NCI-H187 (cell line): ENCODE data around the gene PRDM1.

ENCODE experiments used
- DNase-seq, 2 experiments: peaks; one replicate each; lab custom pipeline; 2025; lab: John Stamatoyannopoulos, UW

The PRDM1 gene

DNA sequence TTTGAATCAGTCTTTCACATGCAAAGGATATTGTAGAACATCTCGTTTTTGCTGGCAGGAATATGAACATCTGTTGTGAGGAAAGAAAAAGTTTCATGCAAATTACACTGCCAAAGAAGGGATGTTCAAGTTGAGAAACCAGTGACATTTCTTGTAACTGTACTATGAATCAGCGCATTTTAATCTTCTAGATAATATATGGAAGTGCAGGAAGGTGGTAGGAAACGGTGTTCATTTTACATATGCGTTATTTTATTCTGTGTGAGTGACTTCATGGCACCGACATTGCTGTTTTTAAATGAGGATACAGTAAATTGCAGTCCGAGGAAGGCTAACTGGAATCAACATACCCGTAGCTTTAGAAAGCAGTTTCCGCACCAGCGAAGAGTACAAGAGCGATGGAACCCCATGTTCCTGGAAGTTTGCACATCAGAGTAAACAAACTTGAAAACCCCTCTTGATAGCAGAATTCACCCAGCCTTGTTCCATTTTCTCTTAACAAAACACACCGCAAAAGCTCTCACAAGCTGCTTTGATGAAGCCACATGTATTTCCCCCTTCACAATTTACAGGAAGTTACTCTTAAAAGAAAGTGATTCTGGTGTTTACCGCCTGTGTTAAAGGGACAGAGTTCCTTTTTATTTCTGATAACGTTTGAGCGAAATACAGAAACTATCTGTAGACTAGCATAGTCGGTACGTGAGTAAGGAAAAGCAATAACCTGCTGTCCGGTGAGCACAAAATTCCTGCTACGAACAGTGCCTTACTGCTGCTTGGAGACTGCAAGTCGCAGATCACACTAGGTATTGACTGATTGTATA, 11.5 kb downstream of the PRDM1 start:
- peak in 1 of 2 experiments; percentile 3 for DNase-seq

- DNase-seq, result peak in 1 of 2 experiments; percentile 4
Observed at GRCh38 chr6:106098383-106099234, 12.5 kb downstream of the PRDM1 start.

GRCh38 chr6:106099235-106099537, 13.1 kb downstream of the PRDM1 start:
- no peak for DNase-seq

DNA sequence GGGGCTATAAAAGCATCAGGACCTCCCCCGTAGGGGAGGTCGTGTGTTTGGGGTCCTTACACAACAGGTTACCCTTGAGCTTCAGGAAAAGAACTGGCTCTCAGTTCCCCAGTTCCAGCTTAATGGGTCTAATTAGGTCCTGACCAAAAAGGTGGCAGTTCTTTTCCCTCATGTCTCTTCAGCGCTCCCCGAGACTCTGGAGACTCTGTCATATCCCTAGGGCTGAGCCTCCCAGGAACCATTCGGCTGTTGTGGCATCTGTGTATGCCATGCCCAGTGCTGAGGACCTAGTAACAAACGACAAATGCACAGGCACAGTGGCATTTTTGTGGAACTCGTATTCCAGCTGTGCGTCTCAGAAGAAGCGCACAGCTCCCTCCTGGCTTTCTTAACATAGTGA, 14.6 kb downstream of the PRDM1 start:
- DNase-seq, result no peak

DNA sequence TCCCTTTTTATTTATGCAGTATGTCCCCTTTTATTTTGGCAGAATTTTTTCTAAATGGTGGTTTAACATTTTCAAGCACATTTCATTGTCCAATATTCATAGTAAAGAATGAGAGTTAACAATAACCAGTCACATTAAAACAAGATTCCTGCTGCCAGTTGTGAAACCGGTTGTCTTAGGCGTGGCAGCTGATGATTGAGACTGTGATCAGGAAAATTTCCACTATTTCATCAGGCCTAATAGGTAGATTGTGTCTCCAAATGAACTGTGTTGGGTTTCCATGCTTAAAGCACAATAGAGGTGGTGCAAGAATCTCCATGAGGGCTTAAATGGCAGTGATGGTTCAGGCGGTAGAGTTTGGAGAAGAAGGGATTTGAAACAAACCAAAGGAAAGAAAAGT, 15.3 kb downstream of the PRDM1 start:
- DNase-seq, result no peak

- no peak for DNase-seq
Observed at GRCh38 chr6:106102034-106102433, 15.9 kb downstream of the PRDM1 start.

GRCh38 chr6:106102967-106103727, 17.0 kb downstream of the PRDM1 start:
- DNase-seq, result no peak

GRCh38 chr6:106103728-106104109, 17.6 kb downstream of the PRDM1 start:
- DNase-seq, result no peak

DNA sequence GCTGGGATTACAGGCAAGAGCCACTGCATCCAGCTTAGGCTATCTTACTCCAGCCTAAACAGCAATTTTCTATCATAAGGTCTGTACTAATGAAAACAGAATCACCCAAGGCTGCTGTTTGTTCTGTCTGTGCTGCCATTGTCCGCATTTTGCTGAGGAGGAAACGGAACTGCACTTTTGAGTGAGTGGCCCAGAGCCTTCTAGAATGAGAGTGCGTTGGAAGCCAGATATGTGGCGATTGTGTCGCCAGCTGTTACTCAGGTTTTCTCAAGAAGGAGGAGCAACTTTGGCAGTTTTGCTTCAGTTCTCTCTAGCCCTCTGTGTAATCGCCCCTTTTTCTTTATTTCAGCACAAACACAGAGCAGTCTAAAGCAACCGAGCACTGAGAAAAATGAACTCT, 18.3 kb downstream of the PRDM1 start:
- DNase-seq, result no peak

DNA sequence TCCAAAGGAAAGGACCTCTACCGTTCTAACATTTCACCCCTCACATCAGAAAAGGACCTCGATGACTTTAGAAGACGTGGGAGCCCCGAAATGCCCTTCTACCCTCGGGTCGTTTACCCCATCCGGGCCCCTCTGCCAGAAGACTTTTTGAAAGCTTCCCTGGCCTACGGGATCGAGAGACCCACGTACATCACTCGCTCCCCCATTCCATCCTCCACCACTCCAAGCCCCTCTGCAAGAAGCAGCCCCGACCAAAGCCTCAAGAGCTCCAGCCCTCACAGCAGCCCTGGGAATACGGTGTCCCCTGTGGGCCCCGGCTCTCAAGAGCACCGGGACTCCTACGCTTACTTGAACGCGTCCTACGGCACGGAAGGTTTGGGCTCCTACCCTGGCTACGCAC, 18.8 kb downstream of the PRDM1 start:
- DNase-seq, result no peak

GRCh38 chr6:106105493-106105892, 19.4 kb downstream of the PRDM1 start:
- no peak for DNase-seq

DNA sequence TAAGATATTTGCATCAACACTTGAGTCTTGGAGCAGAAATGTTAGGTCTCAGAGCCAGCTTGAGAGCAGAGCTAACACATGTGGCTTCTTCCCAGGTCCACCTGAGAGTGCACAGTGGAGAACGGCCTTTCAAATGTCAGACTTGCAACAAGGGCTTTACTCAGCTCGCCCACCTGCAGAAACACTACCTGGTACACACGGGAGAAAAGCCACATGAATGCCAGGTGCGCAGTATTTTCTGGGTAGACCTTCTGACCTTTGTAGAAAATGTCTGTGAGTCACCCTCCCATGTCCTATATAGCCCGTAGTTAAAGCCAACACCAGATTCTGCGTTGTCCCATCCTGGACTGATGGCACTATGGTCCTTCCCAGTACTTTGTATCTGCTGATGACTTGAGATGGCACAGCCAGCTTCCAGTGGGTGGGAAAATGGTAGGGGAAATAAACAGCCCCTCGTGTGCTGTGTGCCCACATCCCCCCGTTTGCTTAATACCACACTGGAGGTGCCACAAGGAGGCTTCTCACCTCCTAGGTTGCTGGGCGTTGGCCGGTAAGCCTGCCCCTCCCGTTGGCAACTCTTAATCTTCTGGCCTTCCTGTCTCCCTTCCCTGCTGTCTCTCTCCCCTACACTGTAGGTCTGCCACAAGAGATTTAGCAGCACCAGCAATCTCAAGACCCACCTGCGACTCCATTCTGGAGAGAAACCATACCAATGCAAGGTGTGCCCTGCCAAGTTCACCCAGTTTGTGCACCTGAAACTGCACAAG, 20.3 kb downstream of the PRDM1 start:
- no peak for DNase-seq

- DNase-seq, result no peak
Observed at GRCh38 chr6:106107043-106107613, 21.0 kb downstream of the PRDM1 start.

- DNase-seq, result no peak
Observed at GRCh38 chr6:106108129-106108528, 22.0 kb downstream of the PRDM1 start.

DNA sequence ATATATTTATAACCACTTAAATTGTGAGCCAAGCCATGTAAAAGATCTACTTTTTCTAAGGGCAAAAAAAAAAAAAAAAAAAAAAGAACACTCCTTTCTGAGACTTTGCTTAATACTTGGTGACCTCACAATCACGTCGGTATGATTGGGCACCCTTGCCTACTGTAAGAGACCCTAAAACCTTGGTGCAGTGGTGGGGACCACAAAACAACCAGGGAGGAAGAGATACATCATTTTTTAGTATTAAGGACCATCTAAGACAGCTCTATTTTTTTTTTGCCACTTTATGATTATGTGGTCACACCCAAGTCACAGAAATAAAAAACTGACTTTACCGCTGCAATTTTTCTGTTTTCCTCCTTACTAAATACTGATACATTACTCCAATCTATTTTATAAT, 22.9 kb downstream of the PRDM1 start:
- no peak for DNase-seq

DNA sequence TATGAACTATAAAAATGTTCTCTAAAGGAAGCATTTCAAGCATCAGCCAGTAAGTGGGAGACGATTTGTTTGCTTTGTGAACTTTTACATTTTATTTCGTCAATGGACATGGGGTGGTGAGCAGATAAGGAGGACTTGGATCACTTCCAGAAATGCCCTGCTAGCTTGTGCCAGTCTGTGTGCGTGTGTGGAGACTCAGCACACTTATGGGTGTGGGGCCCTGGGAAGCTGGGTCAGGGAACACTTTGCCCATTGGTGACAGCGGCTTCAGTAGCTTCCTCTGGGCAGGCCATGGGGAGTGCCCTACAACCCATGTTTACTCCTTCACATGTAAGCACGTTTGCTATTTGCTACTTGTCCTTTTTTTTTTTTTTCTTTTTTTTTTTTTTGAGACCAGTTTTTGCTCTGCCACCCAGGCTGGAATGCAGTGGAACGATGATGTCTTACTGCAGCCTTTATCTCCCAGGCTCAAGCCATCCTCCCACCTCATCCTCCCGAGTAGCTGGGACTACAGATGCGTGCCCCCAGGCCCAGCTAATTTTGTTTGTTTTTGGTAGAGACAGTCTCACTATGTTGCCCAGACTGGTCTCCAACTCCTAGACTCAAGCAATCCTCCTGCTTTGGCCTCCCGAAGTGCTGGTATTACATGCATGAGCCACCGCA, 24.2 kb downstream of the PRDM1 start:
- DNase-seq, result no peak

GRCh38 chr6:106112433-106112832, 26.3 kb downstream of the PRDM1 start:
- no peak for DNase-seq

DNA sequence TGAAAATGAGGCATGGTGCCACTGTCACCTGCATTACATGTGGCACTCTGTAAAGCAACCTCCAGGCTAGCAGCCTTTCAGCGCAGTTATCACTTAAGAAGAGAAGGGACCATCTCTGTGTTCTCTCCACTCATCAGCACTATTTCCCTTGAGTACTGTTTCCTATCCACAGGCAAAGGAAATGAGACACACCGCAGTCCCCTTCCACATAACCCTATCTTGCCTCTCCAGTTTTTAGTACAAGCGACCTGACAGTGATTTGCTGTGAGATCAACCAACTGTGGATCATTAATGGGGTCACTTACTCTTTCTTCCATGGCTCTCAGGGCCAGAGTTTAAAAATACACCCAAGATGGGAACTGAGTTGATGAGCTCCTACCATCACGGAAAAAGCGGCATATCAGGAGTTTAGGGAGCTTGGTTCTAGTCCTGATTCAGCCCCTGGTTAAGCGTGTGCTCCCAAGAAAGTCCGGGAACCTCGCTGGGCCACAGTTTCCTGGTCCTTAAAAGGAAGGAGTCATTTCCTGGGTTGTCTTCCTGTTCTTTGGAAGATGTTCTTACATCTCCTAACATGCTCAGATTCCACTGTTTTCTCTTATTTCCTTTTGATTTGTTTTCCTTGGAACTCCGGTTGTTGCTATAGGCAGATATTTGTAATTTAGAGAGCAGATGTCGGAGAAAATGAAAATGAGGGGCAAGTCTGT, 27.3 kb downstream of the PRDM1 start:
- DNase-seq, result no peak

DNA sequence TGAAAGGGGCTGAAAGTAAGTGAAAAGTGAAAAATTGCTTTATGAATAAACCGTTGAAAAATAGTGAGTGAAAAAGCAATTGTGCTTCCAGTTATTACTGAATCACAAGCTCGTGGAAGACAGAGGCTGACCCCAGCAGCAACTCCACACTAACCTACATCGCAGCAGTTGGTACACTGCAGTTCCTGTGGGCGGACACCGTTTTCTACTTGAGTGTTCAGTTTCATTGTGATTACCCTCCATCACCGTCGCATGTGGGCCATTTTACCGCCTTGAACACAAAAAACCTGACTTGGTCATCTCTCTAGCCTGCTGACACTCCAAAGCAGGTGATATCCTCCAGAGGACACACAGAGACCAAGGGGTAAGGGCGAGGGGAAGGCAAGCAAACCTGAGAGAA, 28.4 kb downstream of the PRDM1 start:
- no peak for DNase-seq

DNA sequence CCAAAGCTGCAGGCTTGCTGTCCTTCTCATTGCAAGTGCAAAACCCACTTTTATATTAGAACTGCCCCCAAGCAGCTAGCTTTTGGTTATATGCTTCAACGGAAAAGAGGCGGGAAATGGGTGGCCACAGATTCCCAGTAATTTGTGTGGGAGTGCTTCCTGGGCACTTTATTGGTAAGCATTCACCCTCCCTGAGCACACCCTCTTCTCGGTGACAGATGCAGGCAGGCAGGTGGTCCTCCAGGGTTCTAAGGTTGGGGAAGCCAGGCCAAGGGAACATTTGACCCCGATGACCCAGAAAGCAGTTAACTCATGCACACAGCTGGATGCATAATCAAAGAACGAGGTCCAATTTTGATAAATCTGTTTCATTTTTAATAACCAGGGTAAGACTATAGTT, 29.1 kb downstream of the PRDM1 start:
- no peak for DNase-seq
